ENCODE data around the gene MNT. TPM values are rescaled to one million over a fixed set of nuclear protein-coding genes. Genes with fewer than 3 reads are reported as not detected.

MNT gene
- total and polyA plus RNA-seq, 2 of the 8 experiments (the other 6 are each of a cell fraction or from before 2014, with no cell fraction given): 5.0 to 17.3 TPM

- Histone ChIP-seq H4K20me1 (replicated peaks in 1 of 2; ENCODE audit: control insufficient read depth in 1 of 2, insufficient read depth in 2 of 2, low read length in 2 of 2) (peaks cover 8 to 18% of the 10 kb centered on the region in 2 experiments), H3K79me2 (ENCODE audit: control insufficient read depth in 1 of 2, insufficient read depth in 2 of 2, low read length in 2 of 2) (peaks cover 0 to 38% of the 10 kb centered on the region in 2 experiments; a peak in 2 of 4 replicates), H3K9me3 (ENCODE audit: insufficient read depth in 2 of 2, low read depth in 1 of 2, low read length in 1 of 2) (no peaks in the 10 kb centered on the region), H2AFZ (ENCODE audit: low read length) (no peak overlapping the region), H3K23me2 (ENCODE audit: low read depth, low read length) (peaks cover 27% of the 10 kb centered on the region), H2AK5ac (ENCODE audit: low read depth, low read length) (peak overlapping the region; percentile 97), H3K27me3 (replicated peaks in 1 of 4; ENCODE audit: control insufficient read depth in 3 of 4, extremely low read depth in 1 of 4, insufficient read depth in 3 of 4, low read length in 3 of 4) (no peaks in the 10 kb centered on the region; a peak in 2 of 7 replicates), H3K18ac (ENCODE audit: extremely low read depth, low read length) (peak overlapping the region; percentile 83; the same call in 1 of the 2 replicates), H3K14ac (ENCODE audit: insufficient read length) (no peak overlapping the region), H3K4ac (replicated peaks; ENCODE audit: insufficient read length, low read depth, low read length) (peak overlapping the region; percentile 74), H3K4me3 (ENCODE audit: extremely low read depth in 1 of 4, insufficient read depth in 2 of 4, low read depth in 3 of 4, low read length in 4 of 4) (peak overlapping the region; percentile 58 to 96 (median 74)), H2BK20ac (ENCODE audit: low read length) (peak overlapping the region; percentile 87), H4K5ac (ENCODE audit: insufficient read length, low read depth, low read length) (peak overlapping the region; percentile 0), H3K4me2 (ENCODE audit: insufficient read depth in 1 of 2, low read depth in 2 of 2, low read length in 2 of 2) (peak overlapping the region; percentile 94 to 98), H3K4me1 (replicated peaks in 1 of 4; ENCODE audit: control insufficient read depth in 3 of 4, insufficient read depth in 4 of 4, low read length in 3 of 4) (peaks cover 11 to 44% (median 31%) of the 10 kb centered on the region in 4 experiments), H4K8ac (ENCODE audit: extremely low read depth, insufficient read depth, low read length) (peak overlapping the region; percentile 84; the same call in 1 of the 2 replicates), H3K36me3 (ENCODE audit: control insufficient read depth in 2 of 4, insufficient read depth in 4 of 4, low read length in 3 of 4) (no peaks in the 10 kb centered on the region), H2BK12ac (ENCODE audit: low read depth, low read length) (peak overlapping the region; percentile 99), H4K91ac (replicated peaks; ENCODE audit: insufficient read length, low read length) (peak overlapping the region; percentile 94), H2BK5ac (ENCODE audit: low read depth, low read length) (peak overlapping the region; percentile 96), H2BK120ac (replicated peaks; ENCODE audit: low read depth, low read length) (peak overlapping the region; percentile 74), H3K27ac (ENCODE audit: low read depth, low read length) (peak overlapping the region; percentile 88), H3K9ac (replicated peaks in 1 of 4; ENCODE audit: extremely low read depth in 1 of 4, low read depth in 3 of 4, low read length in 3 of 4) (peak overlapping the region in 3 of 4 experiments; percentile 63 to 75 (median 73); a peak in 6 of 7 replicates), H3K23ac (ENCODE audit: insufficient read length) (no peak overlapping the region), H3K79me1 (ENCODE audit: low read depth, low read length) (peaks cover 24% of the 10 kb centered on the region), H2BK15ac (ENCODE audit: low read length) (peak overlapping the region; percentile 98), H3K56ac (replicated peaks; ENCODE audit: insufficient read length, low read depth, low read length) (no peak overlapping the region)
- DNase-seq (ENCODE audit: low read depth in 1 of 2, low spot score in 2 of 2) (no peak), FAIRE-seq (no peak)
- CTCF ChIA-PET (ENCODE audit: partially characterized antibody): interaction anchor here (1.6 to 8.8 kb wide), 6 partner anchors 10 to 20 kb away, joined by 4 to 80 read pairs (median 8); no protein-coding TSS in a partner anchor
- WGBS, 2 experiments (ENCODE audit: extremely low coverage in 1 of 2, insufficient coverage in 1 of 2, insufficient read length in 1 of 2, insufficient replicate concordance in 2 of 2, low coverage in 1 of 2, low lambda C conversion rate in 2 of 2, missing lambda C conversion rate in 1 of 2): 75% methylated on average over 10 of the region's 10 CpGs; no CpG with 5 or more reads in 1 of the 2 experiments
- POLR2A ChIA-PET (ENCODE audit: partially characterized antibody): interaction anchor here (0.5 to 8.8 kb wide), 8 partner anchors 12 to 325 kb away, joined by 3 to 193 read pairs (median 3); partner anchors contain the start of genes SGSM2, SMG6 and TSR1
- TF ChIP-seq YY1 (IDR thresholded peaks at IDR 0.05; ENCODE audit: low read depth, low read length) (no peak), SP2 (IDR thresholded peaks at IDR 0.05; ENCODE audit: low read length) (no peak), CHD2 (IDR thresholded peaks at IDR 0.05; ENCODE audit: low read length) (no peak), SIRT6 (IDR thresholded peaks at IDR 0.05; ENCODE audit: low read length) (no peak), POLR2A (IDR thresholded peaks at IDR 0.05; ENCODE audit: control extremely low read depth in 1 of 2, low read depth in 2 of 2, low read length in 2 of 2) (no peak), ATF2 (IDR thresholded peaks at IDR 0.05; ENCODE audit: low read length) (no peak), NRF1 (IDR thresholded peaks at IDR 0.05; ENCODE audit: low read depth, low read length) (no peak), CHD1 (IDR thresholded peaks at IDR 0.05; ENCODE audit: low read depth, low read length) (no peak), CEBPB (IDR thresholded peaks at IDR 0.05; ENCODE audit: low read depth, low read length) (no peak), PHF8 (conservative IDR thresholded peaks at IDR 0.05; ENCODE audit: low read depth, low read length) (no peak)
Observed at GRCh38 chr17:2398182-2398581, 2.7 kb downstream of the MNT start.
